GM12874 (cell line): ENCODE data around the gene ATP5PB.

Source experiments
- CTCF ChIP-seq: IDR thresholded peaks from 2 replicates; pipeline ENCODE4 v1.5.1; 2011; ENCODE audit warnings: low read depth, mild to moderate bottlenecking, control low read depth, low read length, moderate library complexity; ENCODE audit not compliant: insufficient read depth

Gene ATP5PB

GRCh38 chr1:111414756-111415155 lies 34.5 kb upstream of the ATP5PB start:
- TF ChIP-seq CTCF = no peak

DNA sequence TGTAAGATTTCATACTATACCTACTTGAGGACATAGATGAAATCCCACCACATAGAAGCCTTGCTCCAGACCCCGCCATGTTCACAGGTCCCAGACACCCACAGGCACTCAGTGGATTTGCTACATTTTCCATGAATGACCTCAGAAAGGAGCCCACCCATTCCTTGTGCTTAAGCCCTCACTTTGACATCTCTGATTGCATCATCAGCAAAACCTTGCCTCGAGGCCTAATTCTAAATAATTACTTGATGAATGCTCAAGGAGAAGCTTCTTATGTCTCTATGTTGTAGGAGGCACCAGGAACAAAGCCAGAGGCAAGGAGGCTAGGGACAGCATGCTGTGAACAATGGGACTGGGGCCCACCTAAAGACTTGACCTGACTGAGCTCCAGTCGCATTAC lies 33.8 kb upstream of the ATP5PB start:
- no peak for TF ChIP-seq CTCF

DNA sequence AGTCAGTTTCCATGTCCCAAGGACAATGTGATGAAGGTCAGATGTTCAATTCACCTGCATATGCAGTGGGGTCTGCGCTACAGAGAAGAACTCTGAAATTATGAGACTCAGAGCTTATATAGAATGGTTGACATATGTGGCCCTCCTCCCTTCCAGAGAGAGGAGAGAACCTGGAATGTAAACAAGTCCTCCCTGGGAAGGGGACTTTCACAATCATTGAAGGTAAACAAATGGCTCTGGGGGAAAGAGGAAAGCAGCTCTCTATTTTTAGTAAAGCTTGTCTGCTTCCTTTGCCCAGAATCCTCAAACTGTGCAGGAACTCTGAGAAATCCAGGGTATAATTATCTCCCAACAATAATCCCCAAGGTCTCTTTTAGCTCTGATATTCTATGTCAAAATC lies 31.5 kb upstream of the ATP5PB start:
- TF ChIP-seq CTCF = no peak

GRCh38 chr1:111419037-111419436 lies 30.2 kb upstream of the ATP5PB start:
- no peak for TF ChIP-seq CTCF

GRCh38 chr1:111420377-111420776 lies 28.9 kb upstream of the ATP5PB start:
- TF ChIP-seq CTCF = no peak

DNA sequence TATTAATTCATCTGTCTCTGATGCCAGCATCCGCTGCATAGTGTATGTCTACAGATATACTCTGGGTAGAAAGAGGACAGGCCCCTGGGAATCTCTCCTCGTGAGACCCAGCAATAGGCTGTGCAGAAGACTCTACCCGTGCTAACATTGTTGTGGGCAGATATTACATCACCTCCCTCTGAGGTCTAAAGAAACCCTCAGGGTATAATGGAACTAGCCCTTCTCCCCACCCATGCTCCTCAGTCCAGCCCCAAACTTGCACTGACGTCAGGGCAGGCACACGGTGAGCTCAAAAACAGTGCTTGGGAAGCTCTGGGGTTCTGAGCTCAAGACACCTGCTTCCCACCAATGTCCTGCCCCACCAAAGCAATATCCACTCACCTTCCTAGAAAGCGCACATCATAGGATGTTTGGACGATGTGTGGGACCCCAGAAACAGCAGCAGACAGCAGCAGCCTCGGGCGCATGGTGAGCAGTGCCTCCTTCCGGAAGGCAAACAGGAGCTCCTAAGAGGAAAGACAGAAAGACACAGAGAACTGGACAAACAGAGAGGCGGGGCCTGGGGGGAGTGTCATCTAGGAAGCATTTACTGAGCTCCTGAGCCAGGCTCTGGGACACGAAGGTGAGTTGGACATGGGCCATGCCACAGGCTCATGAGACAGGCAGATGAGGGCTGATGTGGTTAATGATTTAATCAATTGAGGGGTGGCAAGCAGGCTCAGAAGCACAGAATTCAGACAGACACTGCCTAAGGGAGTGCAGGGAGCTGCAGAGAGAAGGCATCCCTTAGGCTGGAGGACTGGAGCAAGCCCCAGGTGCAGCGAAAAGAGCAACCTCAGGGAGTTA lies 26.5 kb upstream of the ATP5PB start:
- TF ChIP-seq CTCF = no peak

- TF ChIP-seq CTCF = no peak
Observed at GRCh38 chr1:111424281-111424680, 25.0 kb upstream of the ATP5PB start.
